Skeletal muscle tissue (tissue), 4 donors: Measurements from ENCODE around the gene GON4L. TPM values are rescaled to one million over a fixed set of nuclear protein-coding genes. Genes with fewer than 3 reads are reported as not detected.
"Not testable (repeated sequence)": the region's sequence is repeated elsewhere in the genome, so short reads cannot be mapped to it uniquely, and the experiment has no call there.

Experiments
- H3K27ac ChIP-seq: one replicate; pipeline ENCODE4 v1.7.0; 2013; ENCODE audit warnings: mild to moderate bottlenecking, low read depth, low read length, inconsistent platforms
- H3K27me3 ChIP-seq, 3 donors: one replicate each; pipeline ENCODE4 v1.7.0; 2013; ENCODE audit warnings: low read length in 3 of 3; ENCODE audit not compliant: control insufficient read depth in 3 of 3, insufficient read depth in 3 of 3
- H3K36me3 ChIP-seq, 3 donors: one replicate each; pipeline ENCODE4 v1.7.0; 2013; ENCODE audit warnings: low read length in 3 of 3; ENCODE audit not compliant: control insufficient read depth in 3 of 3, insufficient read depth in 3 of 3
- H3K4me1 ChIP-seq, 3 donors: one replicate each; pipeline ENCODE4 v1.7.0; 2013; ENCODE audit warnings: low read length in 3 of 3, mild to moderate bottlenecking in 3 of 3; ENCODE audit not compliant: control insufficient read depth in 3 of 3, insufficient read depth in 3 of 3
- H3K4me3 ChIP-seq, 3 donors: one replicate each; pipeline ENCODE4 v1.7.0; 2013; ENCODE audit warnings: low read length in 3 of 3
- H3K9ac ChIP-seq, 3 donors: one replicate each; pipeline ENCODE4 v1.7.0; 2013; ENCODE audit warnings: low read length in 3 of 3, mild to moderate bottlenecking in 3 of 3, moderate library complexity in 2 of 3, low read depth in 1 of 3
- H3K9me3 ChIP-seq, 3 donors: one replicate each; pipeline ENCODE4 v1.7.0; 2013; ENCODE audit warnings: low read length in 3 of 3; ENCODE audit not compliant: control insufficient read depth in 3 of 3
- total RNA-seq: library from RNA; depleted of rRNA; stranded (reverse); fragments of >200 nt; gene quantifications from one replicate; pipeline ENCODE4 v1.2.3, GENCODE V29; 2014
- donor health status: Osteomylitis.

The GON4L gene
- total RNA-seq, 1 donor from 2014 or later: 32.9 TPM

- H3K27ac ChIP-seq: peak within 1 kb of the TSS; percentile 82
- H3K36me3 ChIP-seq: peaks cover 2 to 6% (median 6%) of the 10 kb centered on the region in 3 donors
- no peaks in the 10 kb centered on the region for H3K27me3 ChIP-seq
- no peaks in the 10 kb centered on the region for H3K9me3 ChIP-seq
- peak within 1 kb of the TSS; percentile 60 to 81 (median 79) for H3K9ac ChIP-seq
- peaks cover 18 to 29% (median 25%) of the 10 kb centered on the region in 3 donors for H3K4me1 ChIP-seq
- H3K4me3 ChIP-seq: peak within 1 kb of the TSS; percentile 62 to 80 (median 78)
Observed at GRCh38 chr1:155859234-155859829, 2.3 kb upstream of the GON4L start, which contains the start of gene SYT11. Gene SYT11, plus strand, starts transcription at chr1:155859567. Its CDS starts 195 bp downstream, at chr1:155859762.

- Histone ChIP-seq H3K9ac (peak overlapping the region; percentile 52 to 79 (median 60)), H3K4me1 (peaks cover 18 to 29% (median 25%) of the 10 kb centered on the region in 3 donors), H3K27me3 (no peaks in the 10 kb centered on the region), H3K27ac (peak overlapping the region; percentile 80), H3K4me3 (peak overlapping the region; percentile 62 to 80 (median 78)), H3K9me3 (no peaks in the 10 kb centered on the region), H3K36me3 (peaks cover 2 to 11% (median 7%) of the 10 kb centered on the region in 3 donors)
Observed at GRCh38 chr1:155858800-155859233, 1.8 kb upstream of the GON4L start.

- H3K9me3 ChIP-seq: no peaks in the 10 kb centered on the region
- H3K4me3 ChIP-seq: peak overlapping the region; percentile 98 to 99 (median 98)
- peaks cover 12 to 30% (median 19%) of the 10 kb centered on the region in 3 donors for H3K36me3 ChIP-seq
- H3K27ac ChIP-seq: peak overlapping the region; percentile 80
- peak overlapping the region; percentile 86 to 97 (median 97) for H3K9ac ChIP-seq
- H3K4me1 ChIP-seq: peaks cover 20 to 29% (median 25%) of the 10 kb centered on the region in 3 donors
- H3K27me3 ChIP-seq: no peaks in the 10 kb centered on the region
Observed at GRCh38 chr1:155856257-155856974, 598 bp downstream of the GON4L start.

- no peak overlapping the region for H3K9ac ChIP-seq
- H3K36me3 ChIP-seq: peaks cover 11 to 37% (median 28%) of the 10 kb centered on the region in 3 donors
- no peaks in the 10 kb centered on the region for H3K9me3 ChIP-seq
- H3K27me3 ChIP-seq: no peaks in the 10 kb centered on the region
- H3K4me3 ChIP-seq: no peak overlapping the region
- no peak overlapping the region for H3K27ac ChIP-seq
- peaks cover 0 to 3% (median 2%) of the 10 kb centered on the region in 3 donors for H3K4me1 ChIP-seq
Observed at GRCh38 chr1:155850345-155850744, 6.7 kb downstream of the GON4L start.

- Histone ChIP-seq H3K36me3 (peaks cover 7 to 22% (median 21%) of the 10 kb centered on the region in 3 donors), H3K4me1 (peaks cover 4 to 7% (median 5%) of the 10 kb centered on the region in 3 donors), H3K9me3 (no peaks in the 10 kb centered on the region), H3K9ac (no peak overlapping the region), H3K4me3 (no peak overlapping the region), H3K27ac (no peak overlapping the region), H3K27me3 (no peaks in the 10 kb centered on the region)
Observed at GRCh38 chr1:155847823-155848529, 9.0 kb downstream of the GON4L start.

GRCh38 chr1:155844860-155845421 lies 12.1 kb downstream of the GON4L start:
- Histone ChIP-seq H3K9me3 (no peaks in the 10 kb centered on the region), H3K4me3 (no peak overlapping the region), H3K36me3 (peaks cover 3 to 12% (median 8%) of the 10 kb centered on the region in 3 donors), H3K27me3 (no peaks in the 10 kb centered on the region), H3K9ac (no peak overlapping the region), H3K4me1 (peaks cover 2 to 7% (median 2%) of the 10 kb centered on the region in 3 donors), H3K27ac (no peak overlapping the region)

- no peaks in the 10 kb centered on the region for H3K27me3 ChIP-seq
- H3K4me3 ChIP-seq: no peak overlapping the region
- H3K36me3 ChIP-seq: peaks cover 3 to 7% (median 5%) of the 10 kb centered on the region in 3 donors
- peaks cover 2 to 7% (median 2%) of the 10 kb centered on the region in 3 donors for H3K4me1 ChIP-seq
- H3K9me3 ChIP-seq: no peaks in the 10 kb centered on the region
- no peak overlapping the region for H3K27ac ChIP-seq
- no peak overlapping the region for H3K9ac ChIP-seq
Observed at GRCh38 chr1:155840386-155840785, 16.6 kb downstream of the GON4L start.

GRCh38 chr1:155835548-155835947 lies 21.5 kb downstream of the GON4L start:
- no peak overlapping the region for H3K27ac ChIP-seq
- no peaks in the 10 kb centered on the region for H3K9me3 ChIP-seq
- H3K9ac ChIP-seq: no peak overlapping the region
- H3K27me3 ChIP-seq: no peaks in the 10 kb centered on the region
- no peak overlapping the region for H3K4me3 ChIP-seq
- H3K36me3 ChIP-seq: no peaks in the 10 kb centered on the region
- no peaks in the 10 kb centered on the region for H3K4me1 ChIP-seq

GRCh38 chr1:155834927-155835399 lies 22.1 kb downstream of the GON4L start:
- not testable (repeated sequence) for H3K4me3 ChIP-seq, H3K27ac ChIP-seq, H3K9ac ChIP-seq, H3K4me1 ChIP-seq, H3K27me3 ChIP-seq, H3K36me3 ChIP-seq, H3K9me3 ChIP-seq
